Brain microvascular endothelial cell (primary cell): Measurements from ENCODE around the gene LHX6.
A peak's percentile ranks its signal among the peaks of the same experiment; 100 is the strongest.

Source experiments
- DNase-seq: peaks from one replicate; pipeline ENCODE4 v3.0.0-alpha.2; 2020
- H3K27ac ChIP-seq: fragments of 250-450 bp; sonication (Bioruptor Pico); 2 replicates; pipeline ENCODE4 v1.5.1; 2020; ENCODE audit warnings: mild to moderate bottlenecking, moderate library complexity
- H3K27me3 ChIP-seq: fragments of 250-450 bp; sonication (Bioruptor Pico); replicated peaks from 2 replicates; pipeline ENCODE4 v1.5.1; 2020; ENCODE audit warnings: mild to moderate bottlenecking
- H3K36me3 ChIP-seq: fragments of 250-450 bp; sonication (Bioruptor Pico); replicated peaks from 2 replicates; pipeline ENCODE4 v1.5.1; 2020; ENCODE audit warnings: mild to moderate bottlenecking
- H3K4me3 ChIP-seq: 2 replicates; pipeline ENCODE4 v1.5.1; 2011; ENCODE audit warnings: low read depth, mild to moderate bottlenecking, control low read depth, low read length, moderate library complexity
- CTCF ChIP-seq: IDR thresholded peaks from 2 replicates; pipeline ENCODE4 v1.5.1; 2011; ENCODE audit warnings: low read depth, mild to moderate bottlenecking, moderate library complexity, low read length, control low read depth, inconsistent platforms; ENCODE audit errors: missing control alignments
- in situ Hi-C: cut with HindIII; loops from 2 replicates; pipeline ENCODE4 v1.10.0; 2017; ENCODE audit warnings: low sequenced_read_pairs, low pct_ligation_motif_present

The LHX6 gene

DNA sequence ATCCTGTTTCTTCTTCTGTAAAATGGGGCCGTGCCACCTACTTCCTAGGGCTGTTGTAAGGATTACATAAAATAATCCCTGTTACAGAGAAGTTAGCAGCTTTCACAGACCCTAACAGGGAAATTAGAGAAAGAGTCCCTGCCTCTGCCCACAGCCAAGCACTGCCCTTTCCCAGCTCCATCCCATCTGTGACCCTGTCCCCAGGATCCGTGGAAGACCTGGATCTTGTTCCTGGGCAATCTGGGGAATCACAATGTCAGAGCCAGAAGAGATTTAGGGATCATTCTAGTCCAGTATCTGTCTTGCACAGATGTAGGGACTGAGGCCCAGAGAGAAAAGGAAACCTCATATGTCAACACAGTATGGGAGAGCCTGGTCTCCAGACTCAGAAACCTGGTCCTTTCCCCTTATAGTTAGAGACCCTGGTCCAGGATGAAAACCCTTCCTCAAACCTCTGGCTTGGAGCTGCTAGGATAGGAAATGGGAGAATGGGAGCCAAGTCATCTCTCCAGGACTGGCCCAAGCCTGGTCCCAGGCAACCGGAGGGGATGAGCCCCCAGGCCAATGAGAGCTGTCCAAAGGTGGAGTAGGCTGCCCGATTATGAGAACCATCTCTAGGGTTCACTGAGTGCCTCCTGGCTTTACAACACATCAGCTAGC is 12.5 kb downstream of the LHX6 start:
- in situ Hi-C loops: no loop called here
- Histone ChIP-seq H3K27me3 (peaks cover 100% of the 10 kb centered on the region), H3K27ac (no peak overlapping the region), H3K4me3 (no peak overlapping the region), H3K36me3 (no peaks in the 10 kb centered on the region)
- no peak for DNase-seq
- no peak for TF ChIP-seq CTCF

DNA sequence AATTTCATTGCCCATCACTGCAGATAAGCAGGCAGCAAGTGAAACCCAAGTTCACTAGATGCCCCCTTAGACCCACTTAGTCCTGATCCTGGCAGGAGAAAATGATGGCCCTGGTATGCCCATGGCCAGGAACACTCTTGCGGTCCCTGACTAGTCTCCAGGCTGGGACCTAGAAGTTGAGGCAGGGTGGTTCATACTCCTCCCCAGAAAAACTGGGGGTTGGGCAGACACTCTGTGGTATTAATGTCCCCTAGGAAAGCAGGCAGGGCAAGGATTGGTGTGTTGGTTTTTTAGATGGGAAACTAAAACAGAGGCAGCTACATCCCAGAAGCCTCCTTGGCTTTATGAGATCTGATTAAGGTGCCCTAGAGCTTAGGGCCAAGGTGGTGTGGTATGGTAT is 13.1 kb downstream of the LHX6 start:
- no peak for DNase-seq
- no peak for TF ChIP-seq CTCF
- peaks cover 97% of the 10 kb centered on the region for H3K27me3 ChIP-seq
- no peaks in the 10 kb centered on the region for H3K36me3 ChIP-seq
- no peak overlapping the region for H3K4me3 ChIP-seq
- no peak overlapping the region for H3K27ac ChIP-seq
- in situ Hi-C loops: no loop called here

GRCh38 chr9:122214507-122214906 is 14.2 kb downstream of the LHX6 start:
- no peak overlapping the region for H3K27ac ChIP-seq
- no peak for DNase-seq
- TF ChIP-seq CTCF: no peak
- H3K4me3 ChIP-seq: no peak overlapping the region
- H3K27me3 ChIP-seq: peaks cover 88% of the 10 kb centered on the region
- H3K36me3 ChIP-seq: no peaks in the 10 kb centered on the region
- in situ Hi-C loops: no loop called here

- Histone ChIP-seq H3K4me3 (peak overlapping the region; percentile 34), H3K27me3 (peaks cover 82% of the 10 kb centered on the region)
- no peak for DNase-seq
These were observed 15.0 kb downstream of the LHX6 start for GRCh38 chr9:122213589-122214413.

GRCh38 chr9:122213102-122213588 is 15.6 kb downstream of the LHX6 start:
- no peak overlapping the region for H3K4me3 ChIP-seq
- peaks cover 76% of the 10 kb centered on the region for H3K27me3 ChIP-seq
- no peaks in the 10 kb centered on the region for H3K36me3 ChIP-seq
- no peak overlapping the region for H3K27ac ChIP-seq
- no peak for DNase-seq
- in situ Hi-C loops: no loop called here
- TF ChIP-seq CTCF: no peak

More at GRCh38 chr9:122213589-122214413, 15.0 kb downstream of the LHX6 start:
- in situ Hi-C loops: no loop called here
- H3K36me3 ChIP-seq: no peaks in the 10 kb centered on the region
- no peak overlapping the region for H3K27ac ChIP-seq
- peak; percentile 2 for TF ChIP-seq CTCF
